Activated CD4-positive, alpha-beta T cell treated with anti-CD3 and anti-CD28 coated beads, Interleukin-2, amount 50 U/mL, for 16 hours (primary cell): ENCODE measurements around the gene SMG6.
"Not testable (repeated sequence)": the region's sequence is repeated elsewhere in the genome, so short reads cannot be mapped to it uniquely, and the experiment has no call there.

Source experiments
- DNase-seq: peaks from one replicate; pipeline ENCODE4 v3.0.0-alpha.2; 2020

SMG6 gene

GRCh38 chr17:2302778-2303203 is 794 bp downstream of the SMG6 start:
- DNase-seq: no peak

GRCh38 chr17:2299756-2300155 is 3.8 kb downstream of the SMG6 start:
- no peak for DNase-seq

GRCh38 chr17:2299136-2299535 is 4.4 kb downstream of the SMG6 start:
- DNase-seq: no peak

- no peak for DNase-seq
Measured at GRCh38 chr17:2297023-2297422, 6.6 kb downstream of the SMG6 start.

GRCh38 chr17:2295575-2295974 is 8.0 kb downstream of the SMG6 start:
- peak; percentile 38 for DNase-seq

GRCh38 chr17:2292100-2292499 is 11.5 kb downstream of the SMG6 start:
- DNase-seq: no peak

- no peak for DNase-seq
Measured at GRCh38 chr17:2289878-2290478, 13.6 kb downstream of the SMG6 start.

GRCh38 chr17:2283302-2283701 is 20.3 kb downstream of the SMG6 start:
- no peak for DNase-seq

GRCh38 chr17:2282297-2282873 is 21.2 kb downstream of the SMG6 start:
- DNase-seq: peak; percentile 59

GRCh38 chr17:2279707-2280106 is 23.9 kb downstream of the SMG6 start:
- DNase-seq: no peak

- DNase-seq: no peak
Measured at GRCh38 chr17:2277429-2278170, 26.0 kb downstream of the SMG6 start.

GRCh38 chr17:2275722-2276121 is 27.9 kb downstream of the SMG6 start:
- DNase-seq: no peak

- no peak for DNase-seq
Measured at GRCh38 chr17:2274414-2274813, 29.2 kb downstream of the SMG6 start.

GRCh38 chr17:2271985-2272702 is 31.4 kb downstream of the SMG6 start:
- DNase-seq: peak; percentile 54

- DNase-seq: no peak
Measured at GRCh38 chr17:2267354-2267753, 36.2 kb downstream of the SMG6 start.

- no peak for DNase-seq
Measured at GRCh38 chr17:2266865-2267228, 36.7 kb downstream of the SMG6 start.

- DNase-seq: peak; percentile 96
Measured at GRCh38 chr17:2266045-2266864, 37.3 kb downstream of the SMG6 start.

GRCh38 chr17:2265166-2265565 is 38.4 kb downstream of the SMG6 start:
- DNase-seq: not testable (repeated sequence)

- no peak for DNase-seq
Measured at GRCh38 chr17:2264067-2264860, 39.3 kb downstream of the SMG6 start.

- peak; percentile 54 for DNase-seq
Measured at GRCh38 chr17:2263183-2264066, 40.2 kb downstream of the SMG6 start.

GRCh38 chr17:2262135-2262587 is 41.4 kb downstream of the SMG6 start:
- no peak for DNase-seq
